Omental fat pad (tissue), 4 donors: Measurements from ENCODE around the gene ATXN7L1. TPM values are rescaled to one million over a fixed set of nuclear protein-coding genes. Genes with fewer than 3 reads are reported as not detected.
"Not testable (repeated sequence)": the region's sequence is repeated elsewhere in the genome, so short reads cannot be mapped to it uniquely, and the experiment has no call there.

ENCODE experiments used
- ATAC-seq: fragments of 150-250 bp; one replicate; pipeline ENCODE4 v1.9.1; 2016; ENCODE audit warnings: mild to moderate bottlenecking, moderate library complexity; ENCODE audit not compliant: low FRiP score
- DNase-seq: peaks from one replicate; pipeline ENCODE4 v3.0.0-alpha.2; 2019; ENCODE audit warnings: low spot score
- total RNA-seq, 4 donors: library from RNA; depleted of rRNA; stranded (reverse); fragments of >200 nt; gene quantifications; one replicate each; pipeline ENCODE4 v1.1.0, GENCODE V29; 2016
- TF ChIP-seq, protein P1 (sequence below), 3 donors: fragments of 450-650 bp; IDR thresholded peaks; one replicate each; pipeline ENCODE4 v1.5.1; 2016 to 2017; ENCODE audit warnings: antibody characterized with exemption in 3 of 3, mild to moderate bottlenecking in 3 of 3, moderate library complexity in 2 of 3

Gene ATXN7L1
- total RNA-seq, 4 donors from 2014 or later: 10.6 to 19.5 (median 12.2) TPM

DNA sequence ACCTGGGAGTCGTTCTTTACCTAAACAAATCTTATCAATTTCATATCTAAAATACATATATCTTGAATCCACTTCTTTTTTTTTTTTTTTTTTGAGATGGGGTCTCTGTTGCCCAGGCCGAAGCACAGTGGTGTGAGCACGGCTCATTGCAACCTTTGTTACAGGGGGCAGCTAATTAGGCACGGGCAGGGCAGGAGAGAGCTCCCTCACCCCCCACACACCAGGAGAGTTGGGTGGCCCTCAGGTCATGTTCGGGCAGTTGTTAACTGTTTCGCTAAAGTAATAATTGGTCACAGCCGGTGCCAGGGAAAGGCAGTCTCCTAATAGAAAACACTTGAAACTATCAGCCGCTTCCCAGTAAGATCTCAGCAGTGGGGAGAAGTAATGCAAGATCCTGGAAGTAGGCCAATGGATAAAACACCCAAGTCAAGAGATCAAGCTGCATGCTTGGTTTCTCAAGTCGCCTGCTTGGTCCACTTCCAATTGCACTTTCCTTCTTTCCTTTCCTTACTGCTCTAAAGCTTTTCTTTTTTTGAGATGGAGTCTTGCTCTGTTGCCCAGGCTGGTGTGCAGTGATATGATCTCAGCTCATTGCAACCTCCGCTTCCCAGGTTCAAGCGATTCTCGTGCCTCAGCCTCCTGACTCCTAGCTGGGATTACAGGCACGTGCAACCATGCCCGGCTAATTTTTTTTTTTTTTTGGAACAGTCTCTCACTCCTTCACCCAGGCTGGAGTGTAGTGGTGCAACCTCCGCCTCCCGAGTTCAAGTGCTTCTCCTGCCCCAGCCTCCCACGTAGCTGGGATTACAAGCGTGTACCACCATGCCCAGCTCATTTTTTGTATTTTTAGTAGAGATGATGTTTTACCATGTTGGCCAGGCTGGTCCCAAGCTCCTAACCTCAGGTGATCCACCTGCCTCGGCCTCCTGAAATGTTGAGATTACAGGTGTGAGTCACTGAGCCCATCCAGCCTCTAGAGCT, 273.8 kb downstream of the ATXN7L1 start:
- ATAC-seq (no peak), DNase-seq (no peak)
- TF ChIP-seq, protein P1, sequence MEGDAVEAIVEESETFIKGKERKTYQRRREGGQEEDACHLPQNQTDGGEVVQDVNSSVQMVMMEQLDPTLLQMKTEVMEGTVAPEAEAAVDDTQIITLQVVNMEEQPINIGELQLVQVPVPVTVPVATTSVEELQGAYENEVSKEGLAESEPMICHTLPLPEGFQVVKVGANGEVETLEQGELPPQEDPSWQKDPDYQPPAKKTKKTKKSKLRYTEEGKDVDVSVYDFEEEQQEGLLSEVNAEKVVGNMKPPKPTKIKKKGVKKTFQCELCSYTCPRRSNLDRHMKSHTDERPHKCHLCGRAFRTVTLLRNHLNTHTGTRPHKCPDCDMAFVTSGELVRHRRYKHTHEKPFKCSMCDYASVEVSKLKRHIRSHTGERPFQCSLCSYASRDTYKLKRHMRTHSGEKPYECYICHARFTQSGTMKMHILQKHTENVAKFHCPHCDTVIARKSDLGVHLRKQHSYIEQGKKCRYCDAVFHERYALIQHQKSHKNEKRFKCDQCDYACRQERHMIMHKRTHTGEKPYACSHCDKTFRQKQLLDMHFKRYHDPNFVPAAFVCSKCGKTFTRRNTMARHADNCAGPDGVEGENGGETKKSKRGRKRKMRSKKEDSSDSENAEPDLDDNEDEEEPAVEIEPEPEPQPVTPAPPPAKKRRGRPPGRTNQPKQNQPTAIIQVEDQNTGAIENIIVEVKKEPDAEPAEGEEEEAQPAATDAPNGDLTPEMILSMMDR (IDR thresholded peaks at IDR 0.05): no peak

DNA sequence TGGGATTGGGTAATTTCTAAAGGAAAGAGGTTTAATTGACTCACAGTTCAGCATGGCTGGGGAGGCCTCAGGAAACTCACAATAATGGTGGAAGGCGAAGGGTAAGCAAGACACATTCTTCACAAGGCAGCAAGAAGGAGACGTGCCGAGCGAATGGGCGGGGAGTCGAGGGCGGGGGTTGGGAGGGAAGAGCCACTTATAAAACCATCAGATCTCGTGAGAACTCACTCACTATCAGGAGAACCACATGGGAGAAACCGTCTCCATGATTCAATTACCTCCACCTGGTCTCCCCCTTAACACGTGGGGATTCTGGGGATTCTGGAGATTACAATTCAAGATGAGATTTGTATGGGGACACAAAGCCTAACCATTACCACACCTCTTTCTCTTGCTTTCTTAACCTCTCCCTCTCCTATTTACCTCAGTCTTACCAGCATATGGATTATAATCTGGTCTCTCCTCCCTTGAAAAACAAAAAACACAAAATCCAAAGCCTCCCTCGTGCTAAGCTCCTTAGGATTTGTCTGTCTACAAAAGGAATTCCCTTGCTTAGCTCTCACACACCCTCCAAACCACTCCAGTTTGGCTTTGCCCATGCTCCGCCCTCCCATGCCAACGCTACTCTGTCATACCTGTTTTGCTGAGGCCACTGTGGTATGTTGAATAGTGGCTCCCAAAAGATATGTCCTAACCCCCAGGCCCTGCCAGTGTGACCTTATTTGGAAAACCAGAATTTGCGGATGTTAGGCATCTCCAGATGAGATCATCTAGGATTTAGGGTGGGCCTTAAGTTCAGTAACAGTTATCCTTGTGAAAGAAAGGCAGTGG, 275.5 kb downstream of the ATXN7L1 start:
- TF ChIP-seq, protein P1 (IDR thresholded peaks at IDR 0.05): no peak
- no peak for DNase-seq
- no peak for ATAC-seq

DNA sequence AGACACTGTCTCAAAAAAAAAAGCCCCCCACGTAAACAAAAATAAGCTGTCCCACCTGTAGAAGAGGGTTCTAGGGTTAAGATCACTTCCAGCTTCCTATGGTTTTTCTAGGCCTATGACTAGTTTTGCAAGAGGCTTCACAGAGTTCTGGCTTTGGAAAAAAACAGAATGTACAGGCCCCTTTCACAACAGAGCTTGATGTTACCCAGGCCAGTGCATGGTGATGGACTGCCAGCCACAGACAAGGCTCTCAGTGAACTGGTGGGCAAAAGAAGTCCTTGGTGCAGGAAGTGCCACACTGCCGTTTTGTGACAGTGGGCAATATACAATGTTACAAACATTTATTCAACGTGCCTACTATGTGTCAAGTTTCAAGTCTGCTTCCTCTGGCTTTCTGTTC, 276.8 kb downstream of the ATXN7L1 start:
- DNase-seq (no peak), ATAC-seq (no peak)
- TF ChIP-seq, protein P1 (IDR thresholded peaks at IDR 0.05): no peak

DNA sequence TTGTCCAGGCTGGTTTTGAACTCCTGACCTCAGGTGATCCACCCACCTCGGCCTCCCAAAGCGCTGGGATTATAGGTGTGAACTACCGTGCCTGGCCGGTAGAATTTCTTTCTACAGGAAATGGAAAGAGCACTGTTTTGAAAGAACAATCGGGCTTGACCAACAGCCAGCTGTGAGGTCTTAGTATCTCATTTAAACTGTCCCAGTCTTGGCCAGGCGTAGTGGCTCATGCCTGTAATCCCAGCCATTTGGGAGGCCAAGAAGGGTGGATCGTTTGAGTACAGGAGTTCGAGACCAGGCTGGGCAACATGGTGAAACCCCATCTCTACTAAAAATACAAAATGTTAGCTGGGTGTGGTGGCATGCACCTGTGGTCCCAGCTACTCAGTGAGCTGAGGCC, 277.3 kb downstream of the ATXN7L1 start:
- DNase-seq, ATAC-seq: not testable (repeated sequence)

DNA sequence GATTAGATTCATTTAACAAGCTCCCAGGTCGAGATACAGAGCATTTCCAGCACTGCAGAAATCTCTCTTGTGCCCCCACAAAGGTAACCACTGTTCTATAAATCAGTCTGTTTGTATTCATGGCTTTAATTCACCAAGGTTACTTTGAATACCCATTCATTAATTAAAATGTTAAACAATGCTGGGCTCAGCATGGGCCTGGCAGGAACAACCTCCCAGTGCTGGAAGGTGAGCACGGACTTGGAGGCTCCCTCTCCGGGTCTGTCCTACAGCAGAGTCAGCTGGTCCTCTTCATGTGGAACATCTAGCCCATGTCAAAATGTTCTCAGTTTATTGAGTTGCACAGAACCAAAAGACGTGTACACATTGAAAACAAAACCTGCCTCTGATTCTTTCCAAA, 279.5 kb downstream of the ATXN7L1 start:
- no peak for ATAC-seq

DNA sequence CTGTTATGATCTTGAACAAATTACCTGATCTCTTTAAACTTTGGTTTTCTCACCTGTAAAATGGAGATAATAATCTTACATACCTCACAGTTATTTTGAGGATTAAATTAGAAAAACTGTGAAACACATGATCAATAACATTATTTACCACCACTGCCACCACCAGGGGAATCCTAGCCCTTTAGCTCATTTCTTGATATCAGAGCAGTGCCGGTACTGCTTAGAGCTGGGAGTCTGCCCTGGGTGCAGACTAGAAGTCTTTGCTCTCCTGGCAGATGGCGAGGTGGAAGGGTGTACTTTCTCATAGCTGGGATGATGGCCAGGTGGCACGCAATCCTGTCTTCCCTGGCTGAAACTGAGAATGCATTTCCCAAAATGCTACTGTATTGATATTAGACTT, 282.4 kb downstream of the ATXN7L1 start:
- ATAC-seq (no peak), DNase-seq (no peak)
- TF ChIP-seq, protein P1 (IDR thresholded peaks at IDR 0.05): no peak

More for the DNA sequence above, 279.5 kb downstream of the ATXN7L1 start:
- TF ChIP-seq, protein P1 (IDR thresholded peaks at IDR 0.05): no peak
- no peak for DNase-seq

DNA sequence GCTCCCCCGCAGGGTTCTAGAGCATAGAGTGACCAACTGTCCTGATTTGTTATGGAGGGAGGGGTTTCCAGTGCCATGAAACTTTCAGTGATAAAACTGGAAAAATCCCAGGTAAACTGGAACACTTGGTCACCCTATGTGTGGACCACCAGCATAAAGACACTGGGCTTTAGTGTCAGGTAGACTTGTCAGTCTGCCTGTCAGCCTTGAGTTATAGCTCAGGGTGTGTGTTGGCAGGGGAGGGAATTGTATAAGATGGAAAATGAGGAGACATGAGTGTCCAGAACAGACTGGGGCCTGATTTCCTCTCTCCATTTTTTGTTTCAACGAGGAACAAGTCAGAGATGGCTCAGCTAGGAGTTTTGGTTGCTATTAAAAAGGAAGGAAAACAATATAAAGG, 284.9 kb downstream of the ATXN7L1 start:
- ATAC-seq: no peak
- TF ChIP-seq, protein P1 (IDR thresholded peaks at IDR 0.05): no peak
- no peak for DNase-seq
